ENCODE measurements around the gene IDH3A.

Gene IDH3A

GRCh38 chr15:78194568-78194925 is 45.4 kb downstream of the IDH3A start:
- Histone ChIP-seq H3K27me3 (ENCODE audit: control insufficient read depth, insufficient read depth, low read length) (peaks cover 3% of the 10 kb centered on the region), H3K4me3 (ENCODE audit: low read depth, low read length) (no peak overlapping the region), H3K36me3 (ENCODE audit: control insufficient read depth, insufficient read depth, low read length) (no peaks in the 10 kb centered on the region), H3K9me3 (ENCODE audit: control insufficient read depth, insufficient read depth, low read length) (no peaks in the 10 kb centered on the region), H3K9ac (ENCODE audit: low read depth, low read length) (no peak overlapping the region), H3K4me1 (ENCODE audit: control insufficient read depth, insufficient read depth, low read length) (no peaks in the 10 kb centered on the region)

GRCh38 chr15:78195735-78196201 is 46.6 kb downstream of the IDH3A start:
- no peak overlapping the region for H3K4me3 ChIP-seq (ENCODE audit: low read depth, low read length)
- no peaks in the 10 kb centered on the region for H3K9me3 ChIP-seq (ENCODE audit: control insufficient read depth, insufficient read depth, low read length)
- H3K4me1 ChIP-seq (ENCODE audit: control insufficient read depth, insufficient read depth, low read length) = no peaks in the 10 kb centered on the region
- no peaks in the 10 kb centered on the region for H3K36me3 ChIP-seq (ENCODE audit: control insufficient read depth, insufficient read depth, low read length)
- H3K9ac ChIP-seq (ENCODE audit: low read depth, low read length) = no peak overlapping the region
- H3K27me3 ChIP-seq (ENCODE audit: control insufficient read depth, insufficient read depth, low read length) = peaks cover 3% of the 10 kb centered on the region

GRCh38 chr15:78197632-78198031 is 48.5 kb downstream of the IDH3A start:
- no peak overlapping the region for H3K9ac ChIP-seq (ENCODE audit: low read depth, low read length)
- peaks cover 3% of the 10 kb centered on the region for H3K27me3 ChIP-seq (ENCODE audit: control insufficient read depth, insufficient read depth, low read length)
- no peaks in the 10 kb centered on the region for H3K36me3 ChIP-seq (ENCODE audit: control insufficient read depth, insufficient read depth, low read length)
- H3K4me1 ChIP-seq (ENCODE audit: control insufficient read depth, insufficient read depth, low read length) = no peaks in the 10 kb centered on the region
- H3K4me3 ChIP-seq (ENCODE audit: low read depth, low read length) = no peak overlapping the region
- no peaks in the 10 kb centered on the region for H3K9me3 ChIP-seq (ENCODE audit: control insufficient read depth, insufficient read depth, low read length)

GRCh38 chr15:78200276-78200930 is 51.2 kb downstream of the IDH3A start:
- Histone ChIP-seq H3K9ac (ENCODE audit: low read depth, low read length) (no peak overlapping the region), H3K4me3 (ENCODE audit: low read depth, low read length) (no peak overlapping the region), H3K27me3 (ENCODE audit: control insufficient read depth, insufficient read depth, low read length) (no peaks in the 10 kb centered on the region), H3K4me1 (ENCODE audit: control insufficient read depth, insufficient read depth, low read length) (no peaks in the 10 kb centered on the region), H3K9me3 (ENCODE audit: control insufficient read depth, insufficient read depth, low read length) (no peaks in the 10 kb centered on the region), H3K36me3 (ENCODE audit: control insufficient read depth, insufficient read depth, low read length) (no peaks in the 10 kb centered on the region)

GRCh38 chr15:78201281-78202190 is 52.4 kb downstream of the IDH3A start:
- Histone ChIP-seq H3K4me3 (ENCODE audit: low read depth, low read length) (no peak overlapping the region), H3K27me3 (ENCODE audit: control insufficient read depth, insufficient read depth, low read length) (no peaks in the 10 kb centered on the region), H3K36me3 (ENCODE audit: control insufficient read depth, insufficient read depth, low read length) (no peaks in the 10 kb centered on the region), H3K9ac (ENCODE audit: low read depth, low read length) (no peak overlapping the region), H3K9me3 (ENCODE audit: control insufficient read depth, insufficient read depth, low read length) (no peaks in the 10 kb centered on the region), H3K4me1 (ENCODE audit: control insufficient read depth, insufficient read depth, low read length) (no peaks in the 10 kb centered on the region)

GRCh38 chr15:78203346-78204225 is 54.4 kb downstream of the IDH3A start:
- no peaks in the 10 kb centered on the region for H3K4me1 ChIP-seq (ENCODE audit: control insufficient read depth, insufficient read depth, low read length)
- H3K27me3 ChIP-seq (ENCODE audit: control insufficient read depth, insufficient read depth, low read length) = no peaks in the 10 kb centered on the region
- no peak overlapping the region for H3K4me3 ChIP-seq (ENCODE audit: low read depth, low read length)
- no peaks in the 10 kb centered on the region for H3K9me3 ChIP-seq (ENCODE audit: control insufficient read depth, insufficient read depth, low read length)
- H3K36me3 ChIP-seq (ENCODE audit: control insufficient read depth, insufficient read depth, low read length) = no peaks in the 10 kb centered on the region
- no peak overlapping the region for H3K9ac ChIP-seq (ENCODE audit: low read depth, low read length)

GRCh38 chr15:78204351-78205309 is 55.5 kb downstream of the IDH3A start:
- Histone ChIP-seq H3K36me3 (ENCODE audit: control insufficient read depth, insufficient read depth, low read length) (no peaks in the 10 kb centered on the region), H3K4me1 (ENCODE audit: control insufficient read depth, insufficient read depth, low read length) (no peaks in the 10 kb centered on the region), H3K27me3 (ENCODE audit: control insufficient read depth, insufficient read depth, low read length) (no peaks in the 10 kb centered on the region), H3K4me3 (ENCODE audit: low read depth, low read length) (no peak overlapping the region), H3K9me3 (ENCODE audit: control insufficient read depth, insufficient read depth, low read length) (no peaks in the 10 kb centered on the region), H3K9ac (ENCODE audit: low read depth, low read length) (no peak overlapping the region)

- Histone ChIP-seq H3K27me3 (ENCODE audit: control insufficient read depth, insufficient read depth, low read length) (no peaks in the 10 kb centered on the region), H3K9ac (ENCODE audit: low read depth, low read length) (no peak overlapping the region)
Observed at GRCh38 chr15:78205337-78205736, 56.2 kb downstream of the IDH3A start.

GRCh38 chr15:78205856-78206255 is 56.7 kb downstream of the IDH3A start:
- no peak overlapping the region for H3K9ac ChIP-seq (ENCODE audit: low read depth, low read length)
- H3K36me3 ChIP-seq (ENCODE audit: control insufficient read depth, insufficient read depth, low read length) = no peaks in the 10 kb centered on the region
- H3K4me3 ChIP-seq (ENCODE audit: low read depth, low read length) = no peak overlapping the region
- no peaks in the 10 kb centered on the region for H3K4me1 ChIP-seq (ENCODE audit: control insufficient read depth, insufficient read depth, low read length)
- no peaks in the 10 kb centered on the region for H3K9me3 ChIP-seq (ENCODE audit: control insufficient read depth, insufficient read depth, low read length)
- H3K27me3 ChIP-seq (ENCODE audit: control insufficient read depth, insufficient read depth, low read length) = no peaks in the 10 kb centered on the region

More at GRCh38 chr15:78205337-78205736, 56.2 kb downstream of the IDH3A start:
- H3K9me3 ChIP-seq (ENCODE audit: control insufficient read depth, insufficient read depth, low read length) = no peaks in the 10 kb centered on the region
- H3K4me1 ChIP-seq (ENCODE audit: control insufficient read depth, insufficient read depth, low read length) = no peaks in the 10 kb centered on the region
- H3K36me3 ChIP-seq (ENCODE audit: control insufficient read depth, insufficient read depth, low read length) = no peaks in the 10 kb centered on the region
- no peak overlapping the region for H3K4me3 ChIP-seq (ENCODE audit: low read depth, low read length)

GRCh38 chr15:78206326-78207109 is 57.4 kb downstream of the IDH3A start:
- Histone ChIP-seq H3K9me3 (ENCODE audit: control insufficient read depth, insufficient read depth, low read length) (no peaks in the 10 kb centered on the region), H3K36me3 (ENCODE audit: control insufficient read depth, insufficient read depth, low read length) (no peaks in the 10 kb centered on the region), H3K9ac (ENCODE audit: low read depth, low read length) (no peak overlapping the region), H3K4me1 (ENCODE audit: control insufficient read depth, insufficient read depth, low read length) (no peaks in the 10 kb centered on the region), H3K27me3 (ENCODE audit: control insufficient read depth, insufficient read depth, low read length) (no peaks in the 10 kb centered on the region), H3K4me3 (ENCODE audit: low read depth, low read length) (no peak overlapping the region)

All from iPS-15b (cell line).